ENCODE data around the gene VEPH1. TPM values are rescaled to one million over a fixed set of nuclear protein-coding genes. Genes with fewer than 3 reads are reported as not detected.

The VEPH1 gene
- total and polyA plus RNA-seq, 9 of the 15 experiments (the other 6 are each of a cell fraction or from before 2014, with no cell fraction given), result 4.5 to 15.6 (median 5.8) TPM

GRCh38 chr3:157376603-157377300, 126.5 kb downstream of the VEPH1 start:
- no peaks in the 10 kb centered on the region for H3K79me2 ChIP-seq (ENCODE audit: control insufficient read depth, insufficient read depth, low read length)
- WGBS (ENCODE audit: insufficient coverage, low coverage, missing lambda C conversion rate), result 3% methylated on average over 5 of the region's 5 CpGs
- FAIRE-seq (no peak), DNase-seq (ENCODE audit: extremely low read depth in 1 of 4, low spot score in 3 of 4) (no peak), ATAC-seq (no peak)
- POLR2A ChIA-PET, result no interaction called here
- no peak overlapping the region for H3K27ac ChIP-seq (ENCODE audit: extremely low read depth, low read depth, low read length)
- H3K4me3 ChIP-seq, result no peak overlapping the region
- in situ Hi-C loops (cut with MboI), result no loop called here
- TF ChIP-seq ZNF165 (CRISPR knock-in tag; IDR thresholded peaks at IDR 0.05; ENCODE audit: borderline replicate concordance) (no peak), MED1 (CRISPR knock-in tag; IDR thresholded peaks at IDR 0.05; ENCODE audit: borderline replicate concordance) (no peak), EGR1 (conservative IDR thresholded peaks at IDR 0.05) (no peak), THRB (CRISPR knock-in tag; conservative IDR thresholded peaks at IDR 0.05) (no peak), TBP (optimal IDR thresholded peaks at IDR 0.05; ENCODE audit: low read depth, low read length) (no peak), ZNF436 (CRISPR knock-in tag; IDR thresholded peaks at IDR 0.05) (no peak), MAFG (tag; conservative IDR thresholded peaks at IDR 0.05) (no peak), SMAD4 (CRISPR knock-in tag; conservative IDR thresholded peaks at IDR 0.05) (no peak), EP400 (IDR thresholded peaks at IDR 0.05) (no peak), SRSF3 (IDR thresholded peaks at IDR 0.05; ENCODE audit: insufficient read depth, low read length) (no peak), ILF3 (IDR thresholded peaks at IDR 0.05; ENCODE audit: borderline replicate concordance) (no peak), GABPB1 (CRISPR knock-in tag; IDR thresholded peaks at IDR 0.05) (no peak), GABPB2 (CRISPR knock-in tag; conservative IDR thresholded peaks at IDR 0.05) (no peak), SRSF1 (IDR thresholded peaks at IDR 0.05; ENCODE audit: low read depth, low read length) (no peak)
- H4K20me1 ChIP-seq (replicated peaks; ENCODE audit: control insufficient read depth, insufficient read depth, low read length), result no peaks in the 10 kb centered on the region
- H3K4me2 ChIP-seq (ENCODE audit: insufficient read depth, low read length), result no peak overlapping the region
- H3K27me3 ChIP-seq (ENCODE audit: control insufficient read depth in 2 of 2, insufficient read depth in 2 of 2, low read length in 2 of 2), result no peaks in the 10 kb centered on the region; a peak in 1 of 5 replicates
- BruUV-seq (replicated peaks), result no TSS peak
- no peaks in the 10 kb centered on the region for H3K9me1 ChIP-seq (ENCODE audit: control insufficient read depth, insufficient read depth, low read length)
- H3K36me3 ChIP-seq (ENCODE audit: control insufficient read depth, insufficient read depth, low read length), result no peaks in the 10 kb centered on the region
- intact Hi-C loops (cut with micrococcal nuclease), result no loop called here
- H3K9me3 ChIP-seq (replicated peaks; ENCODE audit: control insufficient read depth, insufficient read depth, low read depth, low read length), result no peaks in the 10 kb centered on the region
- H3K4me1 ChIP-seq (replicated peaks in 1 of 2; ENCODE audit: control insufficient read depth in 2 of 2, insufficient read depth in 2 of 2, low read length in 2 of 2), result no peaks in the 10 kb centered on the region
- no peak overlapping the region for H2AFZ ChIP-seq (ENCODE audit: low read depth, low read length)
- CTCF ChIA-PET (ENCODE audit: low intra/inter-chr PET ratio), result no interaction called here
- H3K9ac ChIP-seq (ENCODE audit: insufficient read depth in 1 of 2, low read depth in 2 of 2, low read length in 2 of 2), result no peak overlapping the region
